ENCODE measurements around the gene EDRF1. TPM values are rescaled to one million over a fixed set of nuclear protein-coding genes. Genes with fewer than 3 reads are reported as not detected.

EDRF1 gene
- total and polyA plus RNA-seq, 2 of the 8 experiments (the other 6 are each of a cell fraction or from before 2014, with no cell fraction given) = 19.9 to 37.8 TPM

DNA sequence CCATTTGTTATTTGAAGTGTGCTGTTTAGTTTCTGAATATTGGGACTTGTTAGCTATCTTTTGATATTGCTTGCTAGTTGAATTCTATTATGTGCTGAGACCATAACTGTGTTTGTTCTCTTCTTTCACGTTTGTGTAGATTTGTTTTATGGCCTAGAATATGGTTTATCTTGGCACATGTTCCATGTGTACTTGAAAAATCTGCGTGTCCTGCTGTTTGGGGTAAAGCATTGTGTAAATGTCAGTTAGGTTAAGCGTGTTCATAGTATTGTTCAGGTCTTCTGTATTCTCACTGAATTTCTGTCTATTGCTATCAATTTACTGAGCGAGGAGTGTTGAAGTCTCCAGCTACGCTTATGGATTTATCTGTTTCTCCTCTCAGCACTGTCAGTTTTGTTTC lies 36.7 kb downstream of the EDRF1 start (continued):
- TF ChIP-seq, protein P1, sequence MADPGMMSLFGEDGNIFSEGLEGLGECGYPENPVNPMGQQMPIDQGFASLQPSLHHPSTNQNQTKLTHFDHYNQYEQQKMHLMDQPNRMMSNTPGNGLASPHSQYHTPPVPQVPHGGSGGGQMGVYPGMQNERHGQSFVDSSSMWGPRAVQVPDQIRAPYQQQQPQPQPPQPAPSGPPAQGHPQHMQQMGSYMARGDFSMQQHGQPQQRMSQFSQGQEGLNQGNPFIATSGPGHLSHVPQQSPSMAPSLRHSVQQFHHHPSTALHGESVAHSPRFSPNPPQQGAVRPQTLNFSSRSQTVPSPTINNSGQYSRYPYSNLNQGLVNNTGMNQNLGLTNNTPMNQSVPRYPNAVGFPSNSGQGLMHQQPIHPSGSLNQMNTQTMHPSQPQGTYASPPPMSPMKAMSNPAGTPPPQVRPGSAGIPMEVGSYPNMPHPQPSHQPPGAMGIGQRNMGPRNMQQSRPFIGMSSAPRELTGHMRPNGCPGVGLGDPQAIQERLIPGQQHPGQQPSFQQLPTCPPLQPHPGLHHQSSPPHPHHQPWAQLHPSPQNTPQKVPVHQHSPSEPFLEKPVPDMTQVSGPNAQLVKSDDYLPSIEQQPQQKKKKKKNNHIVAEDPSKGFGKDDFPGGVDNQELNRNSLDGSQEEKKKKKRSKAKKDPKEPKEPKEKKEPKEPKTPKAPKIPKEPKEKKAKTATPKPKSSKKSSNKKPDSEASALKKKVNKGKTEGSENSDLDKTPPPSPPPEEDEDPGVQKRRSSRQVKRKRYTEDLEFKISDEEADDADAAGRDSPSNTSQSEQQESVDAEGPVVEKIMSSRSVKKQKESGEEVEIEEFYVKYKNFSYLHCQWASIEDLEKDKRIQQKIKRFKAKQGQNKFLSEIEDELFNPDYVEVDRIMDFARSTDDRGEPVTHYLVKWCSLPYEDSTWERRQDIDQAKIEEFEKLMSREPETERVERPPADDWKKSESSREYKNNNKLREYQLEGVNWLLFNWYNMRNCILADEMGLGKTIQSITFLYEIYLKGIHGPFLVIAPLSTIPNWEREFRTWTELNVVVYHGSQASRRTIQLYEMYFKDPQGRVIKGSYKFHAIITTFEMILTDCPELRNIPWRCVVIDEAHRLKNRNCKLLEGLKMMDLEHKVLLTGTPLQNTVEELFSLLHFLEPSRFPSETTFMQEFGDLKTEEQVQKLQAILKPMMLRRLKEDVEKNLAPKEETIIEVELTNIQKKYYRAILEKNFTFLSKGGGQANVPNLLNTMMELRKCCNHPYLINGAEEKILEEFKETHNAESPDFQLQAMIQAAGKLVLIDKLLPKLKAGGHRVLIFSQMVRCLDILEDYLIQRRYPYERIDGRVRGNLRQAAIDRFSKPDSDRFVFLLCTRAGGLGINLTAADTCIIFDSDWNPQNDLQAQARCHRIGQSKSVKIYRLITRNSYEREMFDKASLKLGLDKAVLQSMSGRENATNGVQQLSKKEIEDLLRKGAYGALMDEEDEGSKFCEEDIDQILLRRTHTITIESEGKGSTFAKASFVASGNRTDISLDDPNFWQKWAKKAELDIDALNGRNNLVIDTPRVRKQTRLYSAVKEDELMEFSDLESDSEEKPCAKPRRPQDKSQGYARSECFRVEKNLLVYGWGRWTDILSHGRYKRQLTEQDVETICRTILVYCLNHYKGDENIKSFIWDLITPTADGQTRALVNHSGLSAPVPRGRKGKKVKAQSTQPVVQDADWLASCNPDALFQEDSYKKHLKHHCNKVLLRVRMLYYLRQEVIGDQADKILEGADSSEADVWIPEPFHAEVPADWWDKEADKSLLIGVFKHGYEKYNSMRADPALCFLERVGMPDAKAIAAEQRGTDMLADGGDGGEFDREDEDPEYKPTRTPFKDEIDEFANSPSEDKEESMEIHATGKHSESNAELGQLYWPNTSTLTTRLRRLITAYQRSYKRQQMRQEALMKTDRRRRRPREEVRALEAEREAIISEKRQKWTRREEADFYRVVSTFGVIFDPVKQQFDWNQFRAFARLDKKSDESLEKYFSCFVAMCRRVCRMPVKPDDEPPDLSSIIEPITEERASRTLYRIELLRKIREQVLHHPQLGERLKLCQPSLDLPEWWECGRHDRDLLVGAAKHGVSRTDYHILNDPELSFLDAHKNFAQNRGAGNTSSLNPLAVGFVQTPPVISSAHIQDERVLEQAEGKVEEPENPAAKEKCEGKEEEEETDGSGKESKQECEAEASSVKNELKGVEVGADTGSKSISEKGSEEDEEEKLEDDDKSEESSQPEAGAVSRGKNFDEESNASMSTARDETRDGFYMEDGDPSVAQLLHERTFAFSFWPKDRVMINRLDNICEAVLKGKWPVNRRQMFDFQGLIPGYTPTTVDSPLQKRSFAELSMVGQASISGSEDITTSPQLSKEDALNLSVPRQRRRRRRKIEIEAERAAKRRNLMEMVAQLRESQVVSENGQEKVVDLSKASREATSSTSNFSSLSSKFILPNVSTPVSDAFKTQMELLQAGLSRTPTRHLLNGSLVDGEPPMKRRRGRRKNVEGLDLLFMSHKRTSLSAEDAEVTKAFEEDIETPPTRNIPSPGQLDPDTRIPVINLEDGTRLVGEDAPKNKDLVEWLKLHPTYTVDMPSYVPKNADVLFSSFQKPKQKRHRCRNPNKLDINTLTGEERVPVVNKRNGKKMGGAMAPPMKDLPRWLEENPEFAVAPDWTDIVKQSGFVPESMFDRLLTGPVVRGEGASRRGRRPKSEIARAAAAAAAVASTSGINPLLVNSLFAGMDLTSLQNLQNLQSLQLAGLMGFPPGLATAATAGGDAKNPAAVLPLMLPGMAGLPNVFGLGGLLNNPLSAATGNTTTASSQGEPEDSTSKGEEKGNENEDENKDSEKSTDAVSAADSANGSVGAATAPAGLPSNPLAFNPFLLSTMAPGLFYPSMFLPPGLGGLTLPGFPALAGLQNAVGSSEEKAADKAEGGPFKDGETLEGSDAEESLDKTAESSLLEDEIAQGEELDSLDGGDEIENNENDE (IDR thresholded peaks at IDR 0.05; ENCODE audit: insufficient replicate concordance, low read length) = no peak
- no peak for TF ChIP-seq POLR2AphosphoS5 (IDR thresholded peaks at IDR 0.05; ENCODE audit: low read depth, low read length)
